GM19351 (cell line): ENCODE data around the gene CKS1B.
"Not testable (repeated sequence)": the region's sequence is repeated elsewhere in the genome, so short reads cannot be mapped to it uniquely, and the experiment has no call there.

Experiments
- ATAC-seq: cut with Tn5 transposase; IDR thresholded peaks from one replicate; pipeline ENCODE4 v1.9.1; 2021; ENCODE audit warnings: mild to moderate bottlenecking, moderate library complexity; ENCODE audit not compliant: unreplicated experiment

The CKS1B gene

GRCh38 chr1:154963643-154964042, 10.8 kb upstream of the CKS1B start:
- ATAC-seq = no peak

- no peak for ATAC-seq
Measured at GRCh38 chr1:154964359-154964758, 10.1 kb upstream of the CKS1B start.

GRCh38 chr1:154966111-154966510, 8.4 kb upstream of the CKS1B start:
- ATAC-seq = no peak

GRCh38 chr1:154967331-154967950, 7.0 kb upstream of the CKS1B start:
- ATAC-seq = no peak

GRCh38 chr1:154968731-154969130, 5.8 kb upstream of the CKS1B start:
- ATAC-seq = no peak

GRCh38 chr1:154969246-154969645, 5.2 kb upstream of the CKS1B start:
- ATAC-seq = no peak

GRCh38 chr1:154969860-154970452, 4.5 kb upstream of the CKS1B start:
- no peak for ATAC-seq

GRCh38 chr1:154970631-154971340, 3.7 kb upstream of the CKS1B start, which contains the start of gene SHC1:
Gene SHC1 (minus strand): TSS chr1:154970747. CDS start chr1:154970526, 221 bp downstream.
- no peak for ATAC-seq

GRCh38 chr1:154971341-154971998, 3.0 kb upstream of the CKS1B start:
- no peak for ATAC-seq

- ATAC-seq = no peak
Measured at GRCh38 chr1:154972213-154972516, 2.3 kb upstream of the CKS1B start.

- no peak for ATAC-seq
Measured at GRCh38 chr1:154972517-154973343, 1.8 kb upstream of the CKS1B start.

- no peak for ATAC-seq
Measured at GRCh38 chr1:154973344-154974101, 958 bp upstream of the CKS1B start.

GRCh38 chr1:154974808-154975408, 427 bp downstream of the CKS1B start:
- peak; percentile 47 for ATAC-seq

- ATAC-seq = no peak
Measured at GRCh38 chr1:154975409-154976059, 1.1 kb downstream of the CKS1B start.

GRCh38 chr1:154977762-154978161, 3.3 kb downstream of the CKS1B start:
- not testable (repeated sequence) for ATAC-seq

GRCh38 chr1:154978360-154978759, 3.9 kb downstream of the CKS1B start:
- ATAC-seq = no peak

GRCh38 chr1:154982341-154982740, 7.9 kb downstream of the CKS1B start:
- no peak for ATAC-seq

- peak; percentile 99 for ATAC-seq
Measured at GRCh38 chr1:154982897-154983648, 8.6 kb downstream of the CKS1B start, which contains the start of gene FLAD1. Gene FLAD1 (plus strand): TSS chr1:154983344. CDS start chr1:154983695, 351 bp downstream.
